A673 (cell line): Measurements from ENCODE around the gene HBQ1. TPM values are rescaled to one million over a fixed set of nuclear protein-coding genes. Genes with fewer than 3 reads are reported as not detected.
"Not testable (repeated sequence)": the region's sequence is repeated elsewhere in the genome, so short reads cannot be mapped to it uniquely, and the experiment has no call there.

ENCODE experiments used
- BruUV-seq: library from RNA; stranded (reverse); fragments of 400-500 nt; replicated peaks from 2 replicates; lab custom pipeline; 2021; lab: Mats Ljungman, UMichigan
- CTCF ChIA-PET: fragments of 300-600 bp; sonication (Branson Sonifier 250); formaldehyde crosslinking; loops from one replicate; lab custom pipeline; 2022; ENCODE audit warnings: antibody characterized with exemption; lab: Charles Lee
- POLR2A ChIA-PET: fragments of 300-600 bp; sonication (Branson Sonifier 250); formaldehyde crosslinking; loops from one replicate; lab custom pipeline; 2022; ENCODE audit warnings: antibody characterized with exemption; ENCODE audit not compliant: low non-redundant PET; lab: Charles Lee
- DNase-seq: peaks from one replicate; pipeline ENCODE4 v3.0.0-alpha.2; 2015; ENCODE audit warnings: low spot score
- H3K27ac ChIP-seq: fragments of 200-600 bp; sonication (generic); 2 replicates; pipeline ENCODE4 v1.5.1; 2016; ENCODE audit warnings: mixed run types, low read depth, mild to moderate bottlenecking, mixed read lengths, antibody characterized with exemption, low read length; ENCODE audit not compliant: poor library complexity, severe bottlenecking
- H3K27me3 ChIP-seq: fragments of 200-600 bp; sonication (generic); replicated peaks from 2 replicates; pipeline ENCODE4 v1.6.1; 2017; ENCODE audit warnings: mixed run types, low read depth, mild to moderate bottlenecking, mixed read lengths, antibody characterized with exemption, low read length; ENCODE audit not compliant: insufficient read depth, poor library complexity
- H3K36me3 ChIP-seq: fragments of 200-600 bp; sonication (generic); 2 replicates; pipeline ENCODE4 v1.6.1; 2016; ENCODE audit warnings: mixed run types, mild to moderate bottlenecking, mixed read lengths, antibody characterized with exemption, low read length; ENCODE audit not compliant: insufficient read depth, poor library complexity, severe bottlenecking
- H3K4me1 ChIP-seq: fragments of 200-600 bp; sonication (generic); 2 replicates; pipeline ENCODE4 v1.6.1; 2017; ENCODE audit warnings: mixed run types, mild to moderate bottlenecking, mixed read lengths, antibody characterized with exemption, low read length; ENCODE audit not compliant: insufficient read depth, poor library complexity, severe bottlenecking
- H3K4me3 ChIP-seq: fragments of 200-600 bp; sonication (generic); 2 replicates; pipeline ENCODE4 v1.5.1; 2016; ENCODE audit warnings: low read depth, mixed run types, mild to moderate bottlenecking, mixed read lengths, low read length; ENCODE audit not compliant: poor library complexity, severe bottlenecking
- H3K9me3 ChIP-seq: fragments of 200-600 bp; sonication (generic); 2 replicates; pipeline ENCODE4 v1.6.1; 2016; ENCODE audit warnings: mixed run types, low read depth, mild to moderate bottlenecking, mixed read lengths, antibody characterized with exemption, low read length; ENCODE audit not compliant: poor library complexity, severe bottlenecking
- EZH2 ChIP-seq: fragments of 200-600 bp; sonication (generic); IDR thresholded peaks from 2 replicates; pipeline ENCODE4 v1.6.1; 2017; ENCODE audit warnings: borderline replicate concordance, low read depth, mild to moderate bottlenecking, mixed read lengths, antibody characterized with exemption, low read length; ENCODE audit not compliant: poor library complexity, severe bottlenecking
- intact Hi-C: fragments of 100-400 bp; cut with micrococcal nuclease; formaldehyde crosslinking; loops from one replicate; pipeline ENCODE4 v1.10.0; 2022; ENCODE audit not compliant: unreplicated experiment
- total RNA-seq: library from RNA; stranded (reverse); gene quantifications from 2 replicates; pipeline ENCODE4 v1.2.3, GENCODE V29; 2021
- TF ChIP-seq, protein P1 (sequence below): fragments of 300-800, 200-600 bp; sonication (generic); conservative IDR thresholded peaks from 2 replicates; pipeline ENCODE4 v1.5.1; 2017; ENCODE audit warnings: low read depth, mild to moderate bottlenecking, antibody characterized with exemption, low read length, moderate library complexity, mixed read lengths

HBQ1 gene
- total RNA-seq, 1 experiment from 2014 or later = 1.2 TPM

DNA sequence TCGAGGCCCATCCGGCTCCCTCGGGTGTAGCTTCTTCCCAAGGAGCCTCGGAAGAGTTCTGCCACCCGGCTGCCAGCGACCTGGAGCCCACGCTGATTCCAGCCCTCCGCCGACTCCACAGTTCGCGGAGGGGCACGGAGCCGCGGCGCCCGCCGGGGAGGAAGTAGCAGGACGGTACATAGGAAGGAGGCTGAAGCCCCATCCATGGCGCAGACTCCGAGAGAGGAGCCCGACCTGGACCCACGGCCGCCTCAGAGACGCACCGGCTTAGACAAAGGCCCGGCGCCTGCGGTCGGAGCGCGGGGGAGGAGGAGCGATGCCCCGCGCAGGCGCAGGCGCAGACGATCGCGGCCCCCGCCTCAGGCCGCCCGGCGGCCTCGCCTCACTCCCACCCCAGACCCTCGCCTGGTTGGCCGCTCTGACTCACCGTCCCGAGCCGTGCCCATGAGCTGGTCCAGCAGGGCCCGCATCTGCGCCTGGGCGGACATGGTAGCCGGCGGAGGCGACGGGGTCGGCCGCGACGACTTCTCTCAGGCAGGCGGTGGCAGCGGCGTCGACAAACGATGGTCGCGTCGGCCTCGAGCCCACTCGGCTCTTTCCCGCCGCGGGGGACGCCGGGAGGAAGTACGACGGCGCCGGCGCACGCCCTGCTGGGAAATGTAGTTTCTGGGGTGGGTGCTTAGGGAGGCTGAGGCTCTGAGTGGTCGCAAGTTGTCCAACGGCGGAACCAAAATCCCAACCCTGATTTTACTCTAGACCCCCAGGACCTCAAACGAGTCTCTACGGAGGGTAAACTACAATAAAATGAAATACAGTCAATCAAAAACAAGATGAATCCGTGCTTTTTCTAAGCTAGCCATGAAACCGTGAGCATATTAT, 48.8 kb downstream of the HBQ1 start, which contains the start of gene LUC7L:
LUC7L (minus strand) TSS at position 598 of the 879 bp plus-strand sequence; CDS start at position 488, 110 bp downstream.
- ChIA-PET POLR2A (interaction anchor here (0.5 kb wide), 1 partner anchor 751 kb away, joined by 4 read pairs; no protein-coding TSS in a partner anchor), CTCF (interaction anchor here (0.6 to 0.7 kb wide), 2 partner anchors 54 to 132 kb away, joined by 3 read pairs; no protein-coding TSS in a partner anchor)
- intact Hi-C loops = no loop called here
- peaks cover 11% of the 10 kb centered on the region for H3K4me1 ChIP-seq
- BruUV-seq = TSS peak; percentile 75
- no peaks in the 10 kb centered on the region for H3K9me3 ChIP-seq
- peaks cover 35% of the 10 kb centered on the region for H3K36me3 ChIP-seq
- peak within 1 kb of the TSS; percentile 91 for H3K4me3 ChIP-seq
- H3K27me3 ChIP-seq = no peaks in the 10 kb centered on the region
- peak within 1 kb of the TSS; percentile 98 for H3K27ac ChIP-seq
- peak; percentile 96 for DNase-seq
- TF ChIP-seq EZH2 = no peak
- TF ChIP-seq, protein P1, sequence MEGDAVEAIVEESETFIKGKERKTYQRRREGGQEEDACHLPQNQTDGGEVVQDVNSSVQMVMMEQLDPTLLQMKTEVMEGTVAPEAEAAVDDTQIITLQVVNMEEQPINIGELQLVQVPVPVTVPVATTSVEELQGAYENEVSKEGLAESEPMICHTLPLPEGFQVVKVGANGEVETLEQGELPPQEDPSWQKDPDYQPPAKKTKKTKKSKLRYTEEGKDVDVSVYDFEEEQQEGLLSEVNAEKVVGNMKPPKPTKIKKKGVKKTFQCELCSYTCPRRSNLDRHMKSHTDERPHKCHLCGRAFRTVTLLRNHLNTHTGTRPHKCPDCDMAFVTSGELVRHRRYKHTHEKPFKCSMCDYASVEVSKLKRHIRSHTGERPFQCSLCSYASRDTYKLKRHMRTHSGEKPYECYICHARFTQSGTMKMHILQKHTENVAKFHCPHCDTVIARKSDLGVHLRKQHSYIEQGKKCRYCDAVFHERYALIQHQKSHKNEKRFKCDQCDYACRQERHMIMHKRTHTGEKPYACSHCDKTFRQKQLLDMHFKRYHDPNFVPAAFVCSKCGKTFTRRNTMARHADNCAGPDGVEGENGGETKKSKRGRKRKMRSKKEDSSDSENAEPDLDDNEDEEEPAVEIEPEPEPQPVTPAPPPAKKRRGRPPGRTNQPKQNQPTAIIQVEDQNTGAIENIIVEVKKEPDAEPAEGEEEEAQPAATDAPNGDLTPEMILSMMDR = no peak

DNA sequence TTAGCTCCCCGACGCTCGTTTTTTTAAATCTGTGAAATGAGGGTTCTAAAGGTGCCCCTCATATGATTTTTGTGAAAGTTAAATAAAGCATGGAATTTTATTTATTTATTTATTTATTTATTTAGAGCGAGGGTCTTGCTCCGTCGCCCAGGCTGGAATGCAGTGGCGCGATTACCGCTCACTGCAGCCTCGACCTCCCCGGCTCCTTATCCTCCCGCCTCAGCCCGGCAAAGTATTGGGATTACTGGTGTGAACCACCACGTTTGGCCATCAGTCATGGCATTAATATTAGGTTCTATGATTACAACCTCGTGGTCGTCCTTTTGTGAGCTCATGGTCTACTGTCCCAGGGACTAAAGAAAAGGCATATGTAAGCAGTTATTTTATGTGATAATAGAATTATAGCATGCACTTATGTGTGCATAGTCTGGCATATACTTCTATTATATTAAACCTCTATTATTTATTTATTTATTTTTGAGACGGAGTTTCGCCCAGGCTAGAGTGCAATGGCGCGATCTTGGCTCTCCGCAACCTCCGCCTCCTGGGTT, 49.5 kb downstream of the HBQ1 start:
- Histone ChIP-seq H3K4me3 (peak overlapping the region; percentile 91), H3K36me3 (peaks cover 30% of the 10 kb centered on the region), H3K9me3 (no peaks in the 10 kb centered on the region), H3K27me3 (no peaks in the 10 kb centered on the region), H3K4me1 (peaks cover 11% of the 10 kb centered on the region), H3K27ac (peak overlapping the region; percentile 98)
- TF ChIP-seq EZH2 = no peak
- TF ChIP-seq, protein P1 = no peak
- no peak for DNase-seq
- CTCF ChIA-PET = interaction anchor here (0.6 kb wide), 1 partner anchor 55 kb away, joined by 3 read pairs; no protein-coding TSS in a partner anchor
- no TSS peak for BruUV-seq
- intact Hi-C loops = no loop called here
- POLR2A ChIA-PET = interaction anchor here (0.5 kb wide), 1 partner anchor 750 kb away, joined by 4 read pairs; no protein-coding TSS in a partner anchor

DNA sequence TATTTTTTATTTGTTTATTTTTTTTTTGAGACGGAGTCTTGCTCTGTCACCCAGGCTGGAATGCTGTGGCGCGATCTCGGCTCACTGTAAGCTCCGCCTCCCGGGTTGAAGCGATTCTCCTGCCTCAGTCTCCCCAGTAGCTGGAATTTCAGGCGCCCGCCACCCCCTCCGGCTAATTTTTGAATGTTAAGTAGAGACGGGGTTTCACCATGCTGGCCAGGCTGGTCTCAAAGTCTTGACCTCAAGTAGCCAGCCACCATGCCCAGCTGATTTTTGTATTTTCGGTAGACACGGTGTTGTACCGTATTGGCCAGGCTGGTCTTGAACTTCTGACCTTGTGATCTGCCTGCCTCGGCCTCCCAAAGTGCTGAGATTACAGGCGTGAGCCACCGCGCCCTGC, 50.1 kb downstream of the HBQ1 start:
- H3K27ac ChIP-seq, H3K4me3 ChIP-seq, CTCF ChIA-PET, DNase-seq, intact Hi-C loops, H3K27me3 ChIP-seq, BruUV-seq, POLR2A ChIA-PET, H3K9me3 ChIP-seq: not testable (repeated sequence)
- H3K4me1 ChIP-seq = peaks cover 11% of the 10 kb centered on the region
- peaks cover 26% of the 10 kb centered on the region for H3K36me3 ChIP-seq

Other genes with a start within 250 kb of the HBQ1 start
- 41.5 and 48.5 TPM in 2 replicates for gene POLR3K, start 126.9 kb upstream of the HBQ1 start, total RNA-seq
- 52.5 and 54.9 TPM in 2 replicates for gene SNRNP25, start 126.6 kb upstream of the HBQ1 start, total RNA-seq
- gene RHBDF1, start 107.8 kb upstream of the HBQ1 start, total RNA-seq = 5.8 TPM in 2 replicates
- 30.6 and 34.2 TPM in 2 replicates for gene MPG, start 102.2 kb upstream of the HBQ1 start, total RNA-seq
- gene NPRL3, start 41.8 kb upstream of the HBQ1 start, total RNA-seq = 61.6 and 62.6 TPM in 2 replicates
- not detected in 2 replicates for gene HBZ, start 27.8 kb upstream of the HBQ1 start, total RNA-seq
- gene HBM, start 14.5 kb upstream of the HBQ1 start, total RNA-seq = not detected in 2 replicates
- 1.9 and 6.1 TPM in 2 replicates for gene HBA2, start 7.6 kb upstream of the HBQ1 start, total RNA-seq
- gene HBA1, start 3.8 kb upstream of the HBQ1 start, total RNA-seq = 5.9 and 9.5 TPM in 2 replicates
- 128 and 152 TPM in 2 replicates for gene LUC7L, start 49.0 kb downstream of the HBQ1 start, total RNA-seq
- gene FAM234A, start 54.4 kb downstream of the HBQ1 start, total RNA-seq = 72.4 and 82.1 TPM in 2 replicates
- gene RGS11, start 95.5 kb downstream of the HBQ1 start, total RNA-seq = not detected in 2 replicates
- gene ARHGDIG, start 100.1 kb downstream of the HBQ1 start, total RNA-seq = 0.41 and 0.48 TPM in 2 replicates
- gene PDIA2, start 102.7 kb downstream of the HBQ1 start, total RNA-seq = 0.46 TPM in 1 of 2 replicates, not detected in the other
- 32.7 and 38.2 TPM in 2 replicates for gene AXIN1, start 172.3 kb downstream of the HBQ1 start, total RNA-seq
- 150 and 157 TPM in 2 replicates for gene MRPL28, start 190.1 kb downstream of the HBQ1 start, total RNA-seq
- 38.7 and 47.1 TPM in 2 replicates for gene PGAP6, start 201.5 kb downstream of the HBQ1 start, total RNA-seq
- gene NME4, start 216.7 kb downstream of the HBQ1 start, total RNA-seq = 261 and 321 TPM in 2 replicates
- 27.5 and 28.7 TPM in 2 replicates for gene DECR2, start 221.4 kb downstream of the HBQ1 start, total RNA-seq
- 44.8 and 44.9 TPM in 2 replicates for gene RAB11FIP3, start 245.2 kb downstream of the HBQ1 start, total RNA-seq